IMR-90 (cell line): Measurements from ENCODE around the gene HYCC2. TPM values are rescaled to one million over a fixed set of nuclear protein-coding genes. Genes with fewer than 3 reads are reported as not detected.

Experiments
- ATAC-seq: fragments of 200-7000 bp; cut with Tn5 transposase; 2 replicates; pipeline ENCODE4 v1.9.1; 2020; ENCODE audit warnings: low read depth, mild to moderate bottlenecking, moderate library complexity
- BruUV-seq: library from RNA; stranded (reverse); fragments of 400-500 nt; replicated peaks from 2 replicates; lab custom pipeline; 2021; lab: Mats Ljungman, UMichigan
- CTCF ChIA-PET: fragments of 300-600 bp; formaldehyde crosslinking; extraction: SDS; loops from one replicate; lab custom pipeline; 2021; ENCODE audit warnings: antibody characterized with exemption; lab: Yijun Ruan, JAX
- POLR2A ChIA-PET: fragments of 300-600 bp; sonication (Branson Sonifier 250); formaldehyde crosslinking; loops from one replicate; lab custom pipeline; 2022; ENCODE audit warnings: antibody characterized with exemption; ENCODE audit not compliant: unreplicated experiment; lab: Charles Lee
- DNase-seq: peaks from one replicate; pipeline ENCODE4 v3.0.0; 2013
- H2AFZ ChIP-seq: replicated peaks from 2 replicates; pipeline ENCODE3; 2013; ENCODE audit warnings: low read length, mild to moderate bottlenecking; ENCODE audit not compliant: poor library complexity
- H2AK5ac ChIP-seq: 2 replicates; pipeline ENCODE4 v1.6.1; 2013; ENCODE audit warnings: low read depth, low read length, inconsistent platforms
- H2AK9ac ChIP-seq: replicated peaks from 2 replicates; pipeline ENCODE3; 2013; ENCODE audit warnings: mild to moderate bottlenecking, low read depth, low read length, moderate library complexity; ENCODE audit not compliant: poor library complexity
- H2BK120ac ChIP-seq: 2 replicates; pipeline ENCODE4 v1.6.1; 2013; ENCODE audit warnings: low read depth, low read length, inconsistent platforms
- H2BK15ac ChIP-seq: 3 replicates; pipeline ENCODE4 v1.6.1; 2013; ENCODE audit warnings: low read depth, low read length, inconsistent platforms
- H2BK20ac ChIP-seq: 2 replicates; pipeline ENCODE4 v1.6.1; 2013; ENCODE audit warnings: low read depth, mild to moderate bottlenecking, inconsistent platforms, low read length, moderate library complexity
- H2BK5ac ChIP-seq: 2 replicates; pipeline ENCODE4 v1.6.1; 2013; ENCODE audit warnings: mild to moderate bottlenecking, low read depth, low read length, inconsistent platforms; ENCODE audit not compliant: poor library complexity, severe bottlenecking
- H3K14ac ChIP-seq: replicated peaks from 2 replicates; pipeline ENCODE4 v1.6.1; 2013; ENCODE audit warnings: low read depth, low read length, inconsistent platforms
- H3K18ac ChIP-seq: 2 replicates; pipeline ENCODE4 v1.6.1; 2013; ENCODE audit warnings: low read depth, low read length, control low read depth
- H3K23ac ChIP-seq: 2 replicates; pipeline ENCODE4 v1.6.1; 2013; ENCODE audit warnings: low read depth, low read length, inconsistent platforms
- H3K27ac ChIP-seq: 2 replicates; pipeline ENCODE4 v1.5.1; 2013; ENCODE audit warnings: mild to moderate bottlenecking, control low read depth, low read length; ENCODE audit not compliant: insufficient read depth
- H3K27me3 ChIP-seq: 2 replicates; pipeline ENCODE4 v1.6.1; 2013; ENCODE audit warnings: low read length; ENCODE audit not compliant: control insufficient read depth, insufficient read depth
- H3K36me3 ChIP-seq: 2 replicates; pipeline ENCODE4 v1.6.1; 2013; ENCODE audit warnings: low read length, mixed read lengths; ENCODE audit not compliant: control insufficient read depth, insufficient read depth
- H3K4ac ChIP-seq: 2 replicates; pipeline ENCODE4 v1.6.1; 2013; ENCODE audit warnings: low read depth, low read length, inconsistent platforms
- H3K4me1 ChIP-seq: 2 replicates; pipeline ENCODE4 v1.6.1; 2013; ENCODE audit warnings: low read length, mixed read lengths; ENCODE audit not compliant: control insufficient read depth, insufficient read depth
- H3K4me2 ChIP-seq: 2 replicates; pipeline ENCODE4 v1.6.1; 2013; ENCODE audit warnings: low read depth, mild to moderate bottlenecking, control low read depth, low read length, moderate library complexity
- H3K4me3 ChIP-seq: 2 replicates; pipeline ENCODE4 v1.5.1; 2013; ENCODE audit warnings: low read depth, mild to moderate bottlenecking, control low read depth, low read length, moderate library complexity; ENCODE audit not compliant: insufficient read depth
- H3K56ac ChIP-seq: 2 replicates; pipeline ENCODE4 v1.6.1; 2013; ENCODE audit warnings: low read length, inconsistent platforms; ENCODE audit not compliant: insufficient read depth; ENCODE audit errors: extremely low read depth
- H3K79me1 ChIP-seq, 2 experiments: 2 replicates each; pipeline ENCODE4 v1.6.1; 2013; ENCODE audit warnings: low read length in 2 of 2, inconsistent platforms in 1 of 2, low read depth in 1 of 2
- H3K9ac ChIP-seq: 2 replicates; pipeline ENCODE4 v1.6.1; 2013; ENCODE audit warnings: low read depth, low read length, control low read depth
- H3K9me1 ChIP-seq: 2 replicates; pipeline ENCODE4 v1.6.1; 2013; ENCODE audit warnings: low read length, inconsistent platforms; ENCODE audit not compliant: insufficient read depth
- H3K9me3 ChIP-seq: 2 replicates; pipeline ENCODE4 v1.6.1; 2013; ENCODE audit warnings: low read length; ENCODE audit not compliant: control insufficient read depth, insufficient read depth
- H4K20me1 ChIP-seq: 2 replicates; pipeline ENCODE4 v1.6.1; 2013; ENCODE audit warnings: low read length, inconsistent platforms; ENCODE audit not compliant: insufficient read depth
- H4K5ac ChIP-seq: 2 replicates; pipeline ENCODE4 v1.6.1; 2013; ENCODE audit warnings: mild to moderate bottlenecking, low read depth, low read length, control low read depth
- H4K8ac ChIP-seq, 2 experiments: 2 replicates each; pipeline ENCODE4 v1.6.1; 2013; ENCODE audit warnings: low read depth in 2 of 2, low read length in 2 of 2, control low read depth in 1 of 2, inconsistent platforms in 1 of 2
- H4K91ac ChIP-seq: 2 replicates; pipeline ENCODE4 v1.6.1; 2013; ENCODE audit warnings: low read depth, low read length, inconsistent platforms; ENCODE audit not compliant: insufficient read depth
- CTCF ChIP-seq: conservative IDR thresholded peaks from 2 replicates; pipeline ENCODE4 v1.5.1; 2012; ENCODE audit warnings: mild to moderate bottlenecking, low read depth, low read length, improper control_type of control experiment
- POLR2A ChIP-seq: IDR thresholded peaks from 2 replicates; pipeline ENCODE4 v1.6.1; 2012; ENCODE audit warnings: mild to moderate bottlenecking, low read depth, low read length
- RAD21 ChIP-seq: IDR thresholded peaks from 2 replicates; pipeline ENCODE4 v1.6.1; 2012; ENCODE audit warnings: low read length, improper control_type of control experiment
- WGBS, 2 experiments: methylation state at CpG; one replicate each; pipeline versions ENCODE4 v1.1.5 to v1.1.7; 2013; ENCODE audit warnings: missing lambda C conversion rate in 2 of 2; ENCODE audit not compliant: insufficient read length in 1 of 2; ENCODE audit errors: extremely low coverage in 2 of 2; 5-methylcytosine and 5-hydroxymethylcytosine counted together
- dilution Hi-C: fragments of 300-500 bp; cut with HindIII; formaldehyde crosslinking; loops from one replicate; pipeline ENCODE4 v1.14.3; 2018; ENCODE audit warnings: low sequenced_read_pairs; ENCODE audit not compliant: unreplicated experiment
- in situ Hi-C: fragments of 300-500 bp; cut with MboI; formaldehyde crosslinking; loops from 3 replicates; pipeline ENCODE4 v1.14.3; 2019; ENCODE audit warnings: low sequenced_read_pairs, inconsistent platforms, mixed read lengths
- intact Hi-C: fragments of 100-400 bp; cut with micrococcal nuclease; formaldehyde crosslinking; loops from 2 replicates; pipeline ENCODE4 v1.10.0; 2022
- polyA plus RNA-seq, 3 experiments: library from polyadenylated mRNA; depleted of rRNA; stranded (reverse); fragments of >200 nt; gene quantifications; 2 replicates each; pipeline ENCODE4 v1.2.3, GENCODE V29; 2012; ENCODE audit warnings: low replicate concordance in 1 of 3
- total RNA-seq: library from RNA; depleted of rRNA; stranded (reverse); fragments of >200 nt; gene quantifications from 2 replicates; pipeline ENCODE4 v1.2.3, GENCODE V29; 2012

The HYCC2 gene
- total and polyA plus RNA-seq, 2 of the 4 experiments (the other 2 are of a cell fraction): 2.2 to 9.1 TPM

GRCh38 chr2:201111096-201111495 is 39.6 kb upstream of the HYCC2 start:
- DNase-seq (peak; percentile 3), ATAC-seq (no peak)
- WGBS, 2 experiments: no CpG with 5 or more reads among the region's 3 CpGs
- H3K27me3 ChIP-seq: no peaks in the 10 kb centered on the region
- H3K4me3 ChIP-seq: no peak overlapping the region
- H3K27ac ChIP-seq: no peak overlapping the region
- peaks cover 2% of the 10 kb centered on the region for H3K4me1 ChIP-seq
- no peak overlapping the region for H3K4ac ChIP-seq
- no peak overlapping the region for H4K91ac ChIP-seq
- dilution Hi-C loops: no loop called here
- H3K14ac ChIP-seq: no peak overlapping the region
- H2BK120ac ChIP-seq: no peak overlapping the region
- H3K56ac ChIP-seq: no peak overlapping the region
- no peak overlapping the region for H2BK15ac ChIP-seq
- no peak overlapping the region for H2AK9ac ChIP-seq
- in situ Hi-C loops: no loop called here
- H2BK5ac ChIP-seq: no peak overlapping the region
- H3K9me3 ChIP-seq: no peaks in the 10 kb centered on the region
- intact Hi-C loops: no loop called here
- no peaks in the 10 kb centered on the region for H4K20me1 ChIP-seq
- ChIA-PET POLR2A (no interaction called here), CTCF (no interaction called here)
- no peak overlapping the region for H3K4me2 ChIP-seq
- no peak overlapping the region for H3K18ac ChIP-seq
- 0 out of 2 replicates have a peak overlapping the region, but pooled peaks have one; percentile 54 for H3K23ac ChIP-seq
- no peak overlapping the region for H4K5ac ChIP-seq
- no peaks in the 10 kb centered on the region for H3K36me3 ChIP-seq
- H4K8ac ChIP-seq: no peak overlapping the region
- peaks cover 4% of the 10 kb centered on the region for H3K9me1 ChIP-seq
- peaks cover 7 to 24% of the 10 kb centered on the region in 2 experiments; a peak in 3 of 4 replicates for H3K79me1 ChIP-seq
- no peak for TF ChIP-seq CTCF
- no peak for TF ChIP-seq POLR2A
- no peak for TF ChIP-seq RAD21
- H2AK5ac ChIP-seq: no peak overlapping the region
- no TSS peak for BruUV-seq
- no peak overlapping the region for H3K9ac ChIP-seq
- H2BK20ac ChIP-seq: no peak overlapping the region
- no peak overlapping the region for H2AFZ ChIP-seq
